Peyer's patch (tissue), 4 donors: ENCODE results near the gene EPHB2. TPM values are rescaled to one million over a fixed set of nuclear protein-coding genes. Genes with fewer than 3 reads are reported as not detected.
"Not testable (repeated sequence)": the region's sequence is repeated elsewhere in the genome, so short reads cannot be mapped to it uniquely, and the experiment has no call there.

ENCODE experiments used
- DNase-seq, 3 donors: peaks; one replicate each; pipeline ENCODE4 v3.0.0-alpha.2; 2017 to 2019
- H3K27ac ChIP-seq, 4 donors: fragments of 200-600 bp; sonication (generic); one replicate each; pipeline ENCODE4 v1.5.1; 2016 to 2019
- H3K27me3 ChIP-seq, 2 donors: fragments of 200-600 bp; sonication (generic); one replicate each; pipeline ENCODE4 v1.5.1; 2019
- H3K36me3 ChIP-seq, 3 donors: fragments of 200-600 bp; sonication (generic); one replicate each; pipeline ENCODE4 v1.5.1; 2016 to 2019
- H3K4me1 ChIP-seq, 4 donors: fragments of 200-600 bp; sonication (generic); one replicate each; pipeline ENCODE4 v1.5.1; 2016 to 2019
- H3K4me3 ChIP-seq, 4 donors: fragments of 200-600 bp; sonication (generic); 1 replicate in 3 of 4; 2 replicates in 1 of 4; pipeline ENCODE4 v1.5.1; 2016 to 2019; ENCODE audit warnings: mild to moderate bottlenecking in 1 of 4
- H3K9me3 ChIP-seq, 4 donors: fragments of 200-600 bp; sonication (generic); one replicate each; pipeline ENCODE4 v1.5.1; 2016 to 2019; ENCODE audit warnings: mild to moderate bottlenecking in 1 of 4
- POLR2A ChIP-seq, 2 donors: fragments of 450-650 bp; IDR thresholded peaks; one replicate each; pipeline ENCODE4 v1.5.1; 2017; ENCODE audit warnings: antibody characterized with exemption in 2 of 2, mild to moderate bottlenecking in 2 of 2, moderate library complexity in 2 of 2
- total RNA-seq, 4 donors: library from RNA; depleted of rRNA; stranded (reverse); fragments of >200 nt; gene quantifications; one replicate each; pipeline ENCODE4 v1.1.0, GENCODE V29; 2016
- TF ChIP-seq, protein P1 (sequence below), 6 experiments: fragments of 450-650 bp in 4 of 6; fragments of 200-600 bp in 2 of 6; sonication (generic) in 1 of 6; IDR thresholded peaks; one replicate each; pipeline ENCODE4 v1.5.1; 2017 to 2019; ENCODE audit warnings: antibody characterized with exemption in 6 of 6, mild to moderate bottlenecking in 3 of 6, moderate library complexity in 1 of 6

Gene EPHB2
- total RNA-seq, 4 donors from 2014 or later: 24.5 to 71.0 (median 53.9) TPM

DNA sequence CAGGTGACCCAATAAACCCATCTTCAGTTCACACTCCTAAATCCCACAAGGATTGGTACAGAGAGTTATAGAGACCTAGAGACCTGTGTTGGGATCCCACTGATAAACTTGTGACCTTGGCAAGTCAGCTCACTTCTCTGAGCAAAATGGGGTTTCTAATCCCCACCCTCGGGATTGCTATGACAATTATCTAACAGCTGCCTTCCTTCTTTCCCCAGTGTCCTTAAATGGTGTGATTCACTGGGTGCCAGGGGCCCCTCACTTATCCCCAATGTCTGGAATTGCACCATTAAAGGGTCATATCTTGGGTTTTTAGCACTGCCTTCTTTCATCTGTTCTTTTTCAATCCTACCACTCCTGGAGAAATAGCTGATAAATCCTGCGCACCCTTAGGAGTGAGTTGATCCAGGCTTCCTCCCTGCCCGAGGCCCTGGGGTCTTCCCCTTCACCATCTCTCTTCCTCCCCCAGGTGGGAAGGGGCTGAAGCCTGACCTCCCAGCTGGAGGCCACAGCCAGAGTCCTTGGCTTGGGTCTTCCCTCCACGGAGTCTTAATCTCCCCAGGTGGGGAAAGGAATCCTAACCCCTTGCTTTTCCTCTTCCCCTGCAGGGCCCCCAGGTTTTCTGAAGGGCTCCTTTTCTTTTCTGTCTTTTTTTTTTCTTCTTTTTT is 222.3 kb downstream of the EPHB2 start:
- no peaks in the 10 kb centered on the region for H3K27me3 ChIP-seq
- DNase-seq: peak in 1 of 3 donors; percentile 3
- H3K4me3 ChIP-seq: no peak overlapping the region
- no peaks in the 10 kb centered on the region for H3K4me1 ChIP-seq
- no peak overlapping the region for H3K27ac ChIP-seq
- H3K36me3 ChIP-seq: no peaks in the 10 kb centered on the region
- H3K9me3 ChIP-seq: no peaks in the 10 kb centered on the region
- TF ChIP-seq, protein P1, sequence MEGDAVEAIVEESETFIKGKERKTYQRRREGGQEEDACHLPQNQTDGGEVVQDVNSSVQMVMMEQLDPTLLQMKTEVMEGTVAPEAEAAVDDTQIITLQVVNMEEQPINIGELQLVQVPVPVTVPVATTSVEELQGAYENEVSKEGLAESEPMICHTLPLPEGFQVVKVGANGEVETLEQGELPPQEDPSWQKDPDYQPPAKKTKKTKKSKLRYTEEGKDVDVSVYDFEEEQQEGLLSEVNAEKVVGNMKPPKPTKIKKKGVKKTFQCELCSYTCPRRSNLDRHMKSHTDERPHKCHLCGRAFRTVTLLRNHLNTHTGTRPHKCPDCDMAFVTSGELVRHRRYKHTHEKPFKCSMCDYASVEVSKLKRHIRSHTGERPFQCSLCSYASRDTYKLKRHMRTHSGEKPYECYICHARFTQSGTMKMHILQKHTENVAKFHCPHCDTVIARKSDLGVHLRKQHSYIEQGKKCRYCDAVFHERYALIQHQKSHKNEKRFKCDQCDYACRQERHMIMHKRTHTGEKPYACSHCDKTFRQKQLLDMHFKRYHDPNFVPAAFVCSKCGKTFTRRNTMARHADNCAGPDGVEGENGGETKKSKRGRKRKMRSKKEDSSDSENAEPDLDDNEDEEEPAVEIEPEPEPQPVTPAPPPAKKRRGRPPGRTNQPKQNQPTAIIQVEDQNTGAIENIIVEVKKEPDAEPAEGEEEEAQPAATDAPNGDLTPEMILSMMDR (IDR thresholded peaks at IDR 0.05): no peak
- TF ChIP-seq POLR2A (IDR thresholded peaks at IDR 0.05): no peak

GRCh38 chr1:22935433-22935832 is 224.8 kb downstream of the EPHB2 start:
- H3K4me1 ChIP-seq: no peaks in the 10 kb centered on the region
- no peak for DNase-seq
- H3K9me3 ChIP-seq: peaks cover 0 to 4% (median 0%) of the 10 kb centered on the region in 4 donors
- no peak overlapping the region for H3K27ac ChIP-seq
- H3K4me3 ChIP-seq: no peak overlapping the region
- no peak for TF ChIP-seq POLR2A (IDR thresholded peaks at IDR 0.05)
- TF ChIP-seq, protein P1 (IDR thresholded peaks at IDR 0.05): no peak
- H3K36me3 ChIP-seq: no peaks in the 10 kb centered on the region
- no peaks in the 10 kb centered on the region for H3K27me3 ChIP-seq

- Histone ChIP-seq H3K36me3 (no peaks in the 10 kb centered on the region), H3K27ac (no peak overlapping the region), H3K4me1 (no peaks in the 10 kb centered on the region), H3K4me3 (no peak overlapping the region), H3K9me3 (peaks cover 0 to 9% (median 0%) of the 10 kb centered on the region in 4 donors), H3K27me3 (no peaks in the 10 kb centered on the region)
- TF ChIP-seq, protein P1 (IDR thresholded peaks at IDR 0.05): no peak
- no peak for TF ChIP-seq POLR2A (IDR thresholded peaks at IDR 0.05)
- DNase-seq: peak in 1 of 3 donors; percentile 21
These were observed 226.0 kb downstream of the EPHB2 start for GRCh38 chr1:22936681-22937080.

DNA sequence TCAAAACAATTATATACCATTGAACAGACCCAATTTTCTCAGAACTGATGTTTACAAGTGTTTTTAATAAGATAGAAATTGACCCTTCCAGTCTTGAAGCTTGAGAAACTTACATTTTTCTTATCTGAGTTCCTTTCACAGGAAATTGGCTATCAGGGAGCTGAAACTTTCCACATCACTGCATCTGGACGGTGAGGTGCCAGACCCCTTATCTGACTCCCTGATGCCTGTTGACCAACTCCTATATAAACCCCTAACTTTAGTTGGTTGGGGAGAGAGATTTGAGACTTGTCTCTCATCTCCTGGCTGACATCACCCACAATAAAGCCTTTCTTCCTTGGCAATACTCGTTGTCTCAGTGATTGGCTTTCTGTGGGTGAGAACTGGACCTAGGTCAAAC is 230.6 kb downstream of the EPHB2 start:
- Histone ChIP-seq H3K9me3 (peaks cover 0 to 11% (median 0%) of the 10 kb centered on the region in 4 donors), H3K27me3 (no peaks in the 10 kb centered on the region), H3K4me1 (no peaks in the 10 kb centered on the region), H3K27ac (no peak overlapping the region), H3K36me3 (no peaks in the 10 kb centered on the region), H3K4me3 (no peak overlapping the region)
- DNase-seq: peak in 1 of 3 donors; percentile 2
- TF ChIP-seq, protein P1 (IDR thresholded peaks at IDR 0.05): no peak
- no peak for TF ChIP-seq POLR2A (IDR thresholded peaks at IDR 0.05)

DNA sequence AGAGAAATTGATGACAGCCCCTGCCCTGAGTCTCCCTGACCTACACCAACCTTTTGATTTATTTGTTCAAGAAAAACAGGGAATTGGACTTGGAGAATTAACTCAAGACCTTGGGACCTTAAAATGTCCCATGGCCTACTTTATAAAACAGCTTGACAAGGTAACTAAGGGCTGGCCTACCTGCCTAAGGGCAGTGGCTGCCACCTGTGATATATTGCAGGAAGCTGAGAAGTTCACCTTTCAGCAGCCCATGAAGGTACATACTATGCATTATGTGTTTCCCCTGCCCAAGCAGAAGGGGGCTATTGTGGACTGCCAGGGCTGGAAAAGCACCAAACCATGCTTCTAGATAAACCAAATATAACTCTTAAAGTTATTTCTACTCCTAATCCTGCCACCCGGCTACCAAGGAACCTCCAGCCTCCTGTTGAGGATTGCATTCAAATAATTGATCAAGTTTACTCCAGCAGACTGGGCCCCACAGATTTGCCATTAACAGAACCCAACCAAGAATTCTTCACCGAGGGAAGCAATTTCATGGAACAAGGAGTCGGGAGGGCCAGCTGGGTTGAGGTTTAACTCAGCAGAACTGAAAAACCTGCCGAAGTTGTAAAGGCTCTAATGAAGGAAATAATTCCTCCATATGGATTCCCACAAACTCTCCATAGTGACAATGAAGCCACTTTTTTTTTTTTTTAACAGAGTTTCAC is 233.9 kb downstream of the EPHB2 start:
- Histone ChIP-seq H3K9me3 (peaks cover 0 to 11% (median 0%) of the 10 kb centered on the region in 4 donors), H3K4me3 (no peak overlapping the region), H3K27me3 (no peaks in the 10 kb centered on the region), H3K36me3 (no peaks in the 10 kb centered on the region), H3K4me1 (no peaks in the 10 kb centered on the region), H3K27ac (no peak overlapping the region)
- TF ChIP-seq, protein P1 (IDR thresholded peaks at IDR 0.05): no peak
- no peak for TF ChIP-seq POLR2A (IDR thresholded peaks at IDR 0.05)
- DNase-seq: no peak

DNA sequence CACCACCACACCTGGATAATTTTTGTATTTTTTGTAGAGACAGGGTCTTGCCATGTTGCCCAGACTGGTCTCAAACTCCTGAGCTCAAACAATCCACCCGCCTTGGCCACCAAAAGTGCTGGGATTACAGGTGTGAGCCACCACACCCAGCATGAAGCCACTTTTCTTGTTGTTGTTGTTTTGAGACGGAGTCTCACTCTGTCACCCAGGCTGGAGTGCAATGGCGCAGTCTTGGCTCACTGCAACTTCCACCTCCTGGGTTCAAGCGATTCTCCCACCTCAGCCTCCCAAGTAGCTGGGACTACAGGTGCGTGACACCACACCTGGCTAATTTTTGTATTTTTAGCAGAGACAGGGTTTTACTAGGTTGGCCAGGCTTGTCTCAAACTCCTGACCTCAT is 234.5 kb downstream of the EPHB2 start:
- H3K36me3 ChIP-seq, H3K27ac ChIP-seq, H3K4me1 ChIP-seq, H3K27me3 ChIP-seq, DNase-seq, H3K9me3 ChIP-seq, H3K4me3 ChIP-seq: not testable (repeated sequence)
